HCT116 (cell line): ENCODE results near the gene NOXO1. TPM values are rescaled to one million over a fixed set of nuclear protein-coding genes. Genes with fewer than 3 reads are reported as not detected.

ENCODE experiments used
- ATAC-seq: fragments of 200-7000 bp; cut with Tn5 transposase; 2 replicates; pipeline ENCODE4 v1.9.1; 2020; ENCODE audit warnings: mild to moderate bottlenecking, moderate library complexity
- BruUV-seq: library from RNA; stranded (reverse); fragments of 400-500 nt; replicated peaks from 2 replicates; lab custom pipeline; 2021; lab: Mats Ljungman, UMichigan
- CTCF ChIA-PET: fragments of 300-600 bp; sonication (Branson Sonifier 250); formaldehyde crosslinking; loops from one replicate; lab custom pipeline; 2021; ENCODE audit warnings: antibody characterized with exemption; lab: Charles Lee
- POLR2A ChIA-PET: fragments of 300-600, 350-600 bp; sonication (Branson Sonifier 250); formaldehyde crosslinking; loops from one replicate; lab custom pipeline; 2021; ENCODE audit warnings: antibody characterized with exemption; lab: Charles Lee
- RAD21 ChIA-PET, 2 experiments: fragments of 300-600 bp; sonication (Branson Sonifier 250); formaldehyde crosslinking; loops; one replicate each; lab custom pipeline; 2023; ENCODE audit warnings: low total read pairs in 2 of 2; ENCODE audit not compliant: uncharacterized antibody in 2 of 2, unreplicated experiment in 2 of 2, low non-redundant PET in 1 of 2; lab: Charles Lee
- DNase-seq: peaks from one replicate; pipeline ENCODE4 v3.0.0-alpha.2; 2010; ENCODE audit warnings: low read depth, low spot score
- H2AFZ ChIP-seq: fragments of 200-600 bp; shearing (Covaris generic), sonication (generic); 2 replicates; pipeline ENCODE4 v1.6.1; 2017; ENCODE audit warnings: low read depth, mixed run types, mixed read lengths, antibody characterized with exemption, low read length; ENCODE audit not compliant: poor library complexity, severe bottlenecking
- H3K27ac ChIP-seq: 2 replicates; pipeline ENCODE4 v1.5.1; 2012; ENCODE audit warnings: low read depth, low read length
- H3K27me3 ChIP-seq: fragments of 200-600 bp; sonication (generic); 2 replicates; pipeline ENCODE4 v1.6.1; 2016; ENCODE audit warnings: mixed run types, low read length, mixed read lengths; ENCODE audit not compliant: insufficient read depth
- H3K36me3 ChIP-seq, 2 experiments: fragments of 200-500 bp in 1 of 2; fragments of 200-600 bp in 1 of 2; sonication (Bioruptor generic) in 1 of 2; sonication (generic) in 1 of 2; 2 replicates each; pipeline versions ENCODE4 v1.5.1 to v1.6.1; 2014 to 2016; ENCODE audit warnings: low read length in 2 of 2, inconsistent platforms in 1 of 2, mixed read lengths in 1 of 2, mixed run types in 1 of 2; ENCODE audit not compliant: insufficient read depth in 2 of 2, control insufficient read depth in 1 of 2
- H3K4me1 ChIP-seq, 2 experiments: fragments of 200-600 bp in 1 of 2; sonication (generic) in 1 of 2; 2 replicates each; pipeline versions ENCODE4 v1.5.1 to v1.6.1; 2012 to 2017; ENCODE audit warnings: low read length in 2 of 2, inconsistent platforms in 1 of 2, mild to moderate bottlenecking in 1 of 2, mixed read lengths in 1 of 2, mixed run types in 1 of 2, moderate library complexity in 1 of 2; ENCODE audit not compliant: insufficient read depth in 2 of 2, control insufficient read depth in 1 of 2
- H3K4me2 ChIP-seq: fragments of 200-600 bp; sonication (generic); 2 replicates; pipeline ENCODE4 v1.6.1; 2017; ENCODE audit warnings: mixed run types, low read length, mixed read lengths
- H3K4me3 ChIP-seq, 2 experiments: fragments of 200-600 bp in 1 of 2; sonication (generic) in 1 of 2; replicated peaks in 1 of 2; 2 replicates each; pipeline ENCODE4 v1.5.1; 2011 to 2016; ENCODE audit warnings: low read length in 2 of 2, control low read depth in 1 of 2, low read depth in 1 of 2, mild to moderate bottlenecking in 1 of 2, mixed read lengths in 1 of 2, mixed run types in 1 of 2
- H3K79me2 ChIP-seq: fragments of 200-600 bp; sonication (generic); 2 replicates; pipeline ENCODE4 v1.6.1; 2017; ENCODE audit warnings: mild to moderate bottlenecking, mixed run types, low read length, moderate library complexity, mixed read lengths; ENCODE audit not compliant: insufficient read depth
- H3K9ac ChIP-seq: fragments of 200-600 bp; sonication (generic); 2 replicates; pipeline ENCODE4 v1.6.1; 2016; ENCODE audit warnings: low read length, mixed read lengths
- H3K9me2 ChIP-seq: fragments of 200-600 bp; sonication (generic), shearing (Covaris generic); 2 replicates; pipeline ENCODE4 v1.6.1; 2017; ENCODE audit warnings: mixed run types, mild to moderate bottlenecking, moderate library complexity; ENCODE audit not compliant: insufficient read depth
- H3K9me3 ChIP-seq, 2 experiments: fragments of 200-500 bp in 1 of 2; fragments of 200-600 bp in 1 of 2; sonication (Bioruptor generic) in 1 of 2; sonication (generic) in 1 of 2; 2 replicates each; pipeline ENCODE4 v1.6.1; 2014 to 2017; ENCODE audit warnings: low read length in 2 of 2, mixed read lengths in 2 of 2, inconsistent platforms in 1 of 2, low read depth in 1 of 2, mild to moderate bottlenecking in 1 of 2, mixed run types in 1 of 2, moderate library complexity in 1 of 2; ENCODE audit not compliant: control insufficient read depth in 1 of 2, insufficient read depth in 1 of 2
- H4K20me1 ChIP-seq: fragments of 200-600 bp; sonication (generic), shearing (Covaris generic); 2 replicates; pipeline ENCODE4 v1.6.1; 2017; ENCODE audit warnings: mixed run types, mild to moderate bottlenecking, moderate library complexity; ENCODE audit not compliant: insufficient read depth
- POLR2A ChIP-seq: IDR thresholded peaks from 2 replicates; pipeline ENCODE4 v1.7.0; 2011; ENCODE audit warnings: borderline replicate concordance; ENCODE audit not compliant: insufficient read depth, insufficient read length; ENCODE audit errors: extremely low read depth
- POLR2AphosphoS5 ChIP-seq: IDR thresholded peaks from 2 replicates; pipeline ENCODE4 v1.6.1; 2011; ENCODE audit warnings: mild to moderate bottlenecking, low read depth, low read length, moderate library complexity
- ZBTB33 ChIP-seq: IDR thresholded peaks from 2 replicates; pipeline ENCODE4 v1.6.1; 2011; ENCODE audit warnings: mild to moderate bottlenecking, low read length, moderate library complexity; ENCODE audit not compliant: insufficient replicate concordance; ENCODE audit errors: extremely low read depth
- intact Hi-C: fragments of 100-400 bp; cut with micrococcal nuclease; formaldehyde crosslinking; loops from 2 replicates; pipeline ENCODE4 v1.10.0; 2022
- total RNA-seq: library from RNA; stranded (reverse); gene quantifications from one replicate; pipeline ENCODE4 v1.2.1, GENCODE V29; 2021; ENCODE audit not compliant: unreplicated experiment

NOXO1 gene
- total RNA-seq, 1 experiment from 2014 or later, result 10.0 TPM

- peak overlapping the region; percentile 84 for H3K9ac ChIP-seq
- peak overlapping the region; percentile 97 for H3K4me2 ChIP-seq
- H4K20me1 ChIP-seq, result no peaks in the 10 kb centered on the region
- intact Hi-C loops, result no loop called here
- no peaks in the 10 kb centered on the region for H3K9me3 ChIP-seq
- ATAC-seq, result peak; percentile 5
- ChIA-PET CTCF (interaction anchor here (1.7 kb wide), 1 partner anchor 160 kb away, joined by 8 read pairs; no protein-coding TSS in a partner anchor), POLR2A (interaction anchor here (1.5 to 12.5 kb wide), 4 partner anchors 10 to 175 kb away, joined by 5 to 104 read pairs (median 10); partner anchors contain the start of genes NDUFB10, RNF151, RPS2 and TRAF7), RAD21 (no interaction called here)
- peak overlapping the region; percentile 60 to 65 for H3K4me3 ChIP-seq
- BruUV-seq, result no TSS peak
- peak overlapping the region; percentile 88 for H3K27ac ChIP-seq
- TF ChIP-seq POLR2AphosphoS5 (peak; percentile 18; the same call in 1 of the 2 replicates), POLR2A (no peak), ZBTB33 (no peak)
- no peaks in the 10 kb centered on the region for H3K9me2 ChIP-seq
- H3K27me3 ChIP-seq, result no peaks in the 10 kb centered on the region
- no peak overlapping the region for H2AFZ ChIP-seq
- no peak for DNase-seq
- peaks cover 43 to 69% of the 10 kb centered on the region in 2 experiments for H3K4me1 ChIP-seq
- peaks cover 0 to 27% of the 10 kb centered on the region in 2 experiments; a peak in 2 of 4 replicates for H3K36me3 ChIP-seq
- peaks cover 10% of the 10 kb centered on the region for H3K79me2 ChIP-seq
Measured at GRCh38 chr16:1980030-1980769, 1.1 kb downstream of the NOXO1 start.
